ENCODE results near the gene AHCTF1. TPM values are rescaled to one million over a fixed set of nuclear protein-coding genes. Genes with fewer than 3 reads are reported as not detected.

The AHCTF1 gene
- total RNA-seq, 1 experiment from 2014 or later = 44.3 TPM

DNA sequence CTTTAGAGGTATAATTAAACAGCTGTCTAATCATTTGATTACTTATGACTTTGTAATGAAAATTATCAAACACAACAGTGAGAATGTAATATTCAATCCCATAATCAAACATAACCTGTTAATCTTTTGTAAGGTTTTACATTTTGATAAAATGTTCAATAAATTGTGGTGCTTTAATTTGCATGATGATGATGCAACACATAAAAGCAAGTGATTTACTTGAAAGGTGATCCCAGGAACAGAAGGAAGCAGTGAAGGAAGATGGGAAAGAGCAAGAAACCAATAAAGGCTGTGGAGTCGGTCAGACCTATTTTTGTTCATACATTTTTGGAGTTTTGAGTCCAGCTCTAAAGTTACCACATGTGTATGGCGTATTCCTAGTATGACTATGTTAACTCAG, 46.5 kb upstream of the AHCTF1 start:
- TF ChIP-seq, protein P1, sequence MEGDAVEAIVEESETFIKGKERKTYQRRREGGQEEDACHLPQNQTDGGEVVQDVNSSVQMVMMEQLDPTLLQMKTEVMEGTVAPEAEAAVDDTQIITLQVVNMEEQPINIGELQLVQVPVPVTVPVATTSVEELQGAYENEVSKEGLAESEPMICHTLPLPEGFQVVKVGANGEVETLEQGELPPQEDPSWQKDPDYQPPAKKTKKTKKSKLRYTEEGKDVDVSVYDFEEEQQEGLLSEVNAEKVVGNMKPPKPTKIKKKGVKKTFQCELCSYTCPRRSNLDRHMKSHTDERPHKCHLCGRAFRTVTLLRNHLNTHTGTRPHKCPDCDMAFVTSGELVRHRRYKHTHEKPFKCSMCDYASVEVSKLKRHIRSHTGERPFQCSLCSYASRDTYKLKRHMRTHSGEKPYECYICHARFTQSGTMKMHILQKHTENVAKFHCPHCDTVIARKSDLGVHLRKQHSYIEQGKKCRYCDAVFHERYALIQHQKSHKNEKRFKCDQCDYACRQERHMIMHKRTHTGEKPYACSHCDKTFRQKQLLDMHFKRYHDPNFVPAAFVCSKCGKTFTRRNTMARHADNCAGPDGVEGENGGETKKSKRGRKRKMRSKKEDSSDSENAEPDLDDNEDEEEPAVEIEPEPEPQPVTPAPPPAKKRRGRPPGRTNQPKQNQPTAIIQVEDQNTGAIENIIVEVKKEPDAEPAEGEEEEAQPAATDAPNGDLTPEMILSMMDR (conservative IDR thresholded peaks at IDR 0.05) = no peak
- H2BK120ac ChIP-seq (ENCODE audit: low read depth, low read length, poor library complexity, severe bottlenecking) = no peak overlapping the region
- peaks cover 34% of the 10 kb centered on the region for H3K9me3 ChIP-seq (ENCODE audit: control insufficient read depth, low read depth, low read length)
- no peak overlapping the region for H3T11ph ChIP-seq (ENCODE audit: low read length)
- no peak overlapping the region for H2AFZ ChIP-seq (ENCODE audit: low read length)
- no peak overlapping the region for H2BK20ac ChIP-seq (ENCODE audit: low read depth, low read length, poor library complexity, severe bottlenecking)
- no peaks in the 10 kb centered on the region for H4K20me1 ChIP-seq (ENCODE audit: control insufficient read depth, insufficient read depth, insufficient read length)
- no peak overlapping the region for H3K9ac ChIP-seq (ENCODE audit: extremely low read depth, insufficient read length, low read length)
- H3K23ac ChIP-seq (ENCODE audit: insufficient read length, low read depth, low read length) = no peak overlapping the region
- no peak overlapping the region for H3K4me3 Mint-ChIP-seq
- H2BK12ac ChIP-seq (ENCODE audit: insufficient read length, low read depth, low read length) = no peak overlapping the region
- no peak overlapping the region for H4K8ac ChIP-seq (replicated peaks; ENCODE audit: insufficient read length, low read depth, low read length)
- no CpG with 5 or more reads among the region's 2 CpGs for WGBS (ENCODE audit: extremely low coverage, insufficient read length, low lambda C conversion rate)
- H3K36me3 Mint-ChIP-seq (ENCODE audit: insufficient read depth in 1 of 3, low read depth in 3 of 3) = peaks cover 75 to 91% (median 82%) of the 10 kb centered on the region in 3 experiments
- H3K56ac ChIP-seq (ENCODE audit: insufficient read length, low read depth, low read length) = no peak overlapping the region
- no peak overlapping the region for H3K14ac ChIP-seq (ENCODE audit: insufficient read depth, low read length)
- no peaks in the 10 kb centered on the region for H3K4me1 Mint-ChIP-seq
- H3K27ac ChIP-seq (ENCODE audit: insufficient read length, low read depth, low read length) = no peak overlapping the region
- H3K27ac Mint-ChIP-seq = no peak overlapping the region
- no peak overlapping the region for H2BK15ac ChIP-seq (ENCODE audit: low read depth, low read length)
- no peak overlapping the region for H4K5ac ChIP-seq (ENCODE audit: insufficient read length, low read depth, low read length)
- H3K27me3 ChIP-seq (ENCODE audit: insufficient read depth, low read length) = no peaks in the 10 kb centered on the region
- H3K79me2 ChIP-seq (ENCODE audit: insufficient read depth, low read length) = no peaks in the 10 kb centered on the region
- H2AK5ac ChIP-seq (ENCODE audit: insufficient read length, low read length) = no peak overlapping the region
- H3K4me2 ChIP-seq (ENCODE audit: insufficient read depth, insufficient read length, low read length) = no peak overlapping the region
- no peaks in the 10 kb centered on the region for H3K23me2 ChIP-seq (ENCODE audit: insufficient read length, low read depth, low read length, poor library complexity, severe bottlenecking)
- DNase-seq = no peak
- no peak overlapping the region for H3K18ac ChIP-seq (ENCODE audit: insufficient read length, low read depth, low read length)
- no peak overlapping the region for H3K4ac ChIP-seq (ENCODE audit: low read depth, low read length)
- H3K27me3 Mint-ChIP-seq (ENCODE audit: low read depth) = no peaks in the 10 kb centered on the region
- no peaks in the 10 kb centered on the region for H3K79me1 ChIP-seq (ENCODE audit: insufficient read depth, low read depth, low read length, poor library complexity, severe bottlenecking)
- no peaks in the 10 kb centered on the region for H3K4me1 ChIP-seq (ENCODE audit: insufficient read depth, low read length)
- peaks cover 66 to 78% of the 10 kb centered on the region in 2 experiments for H3K9me3 Mint-ChIP-seq
- H2BK5ac ChIP-seq (ENCODE audit: insufficient read length, low read length) = no peak overlapping the region
- H4K91ac ChIP-seq (ENCODE audit: insufficient read length, low read depth, low read length) = no peak overlapping the region

Data from H9 (cell line).